Kidney (tissue), 14 donors: ENCODE measurements around the gene RYR2. TPM values are rescaled to one million over a fixed set of nuclear protein-coding genes. Genes with fewer than 3 reads are reported as not detected.

Source experiments
- DNase-seq, 5 donors: peaks; one replicate each; pipeline ENCODE4 v3.0.0-alpha.2; 2013 to 2020
- FAIRE-seq: peaks from 2 replicates; lab custom pipeline; 2012; peaks lifted over from hg19 to GRCh38; lab: Jason Lieb, UNC
- H3K27ac ChIP-seq, 2 donors: one replicate each; pipeline ENCODE4 v1.7.0; 2013; ENCODE audit warnings: low read depth in 2 of 2, low read length in 2 of 2, inconsistent platforms in 1 of 2
- H3K27me3 ChIP-seq: one replicate; pipeline ENCODE4 v1.7.1; 2013; ENCODE audit warnings: low read length, inconsistent platforms; ENCODE audit not compliant: control insufficient read depth, insufficient read depth
- H3K36me3 ChIP-seq, 3 donors: one replicate each; pipeline versions ENCODE4 v1.7.0 to v1.7.1; 2013; ENCODE audit warnings: low read length in 3 of 3, control low read depth in 1 of 3, inconsistent platforms in 1 of 3; ENCODE audit not compliant: insufficient read depth in 3 of 3, control insufficient read depth in 2 of 3
- H3K4me1 ChIP-seq, 3 donors: one replicate each; pipeline versions ENCODE4 v1.7.0 to v1.7.1; 2013; ENCODE audit warnings: low read length in 3 of 3, inconsistent platforms in 1 of 3, low read depth in 1 of 3; ENCODE audit not compliant: control insufficient read depth in 2 of 3, insufficient read depth in 2 of 3
- H3K4me3 ChIP-seq, 3 donors: one replicate each; pipeline versions ENCODE4 v1.7.0 to v1.8.1; 2013; ENCODE audit warnings: low read length in 3 of 3, control low read depth in 1 of 3, inconsistent platforms in 1 of 3
- H3K9ac ChIP-seq, 3 donors: one replicate each; pipeline versions ENCODE4 v1.7.0 to v1.7.1; 2013; ENCODE audit warnings: low read length in 3 of 3, control low read depth in 1 of 3, inconsistent platforms in 1 of 3
- H3K9me3 ChIP-seq, 3 donors: one replicate each; pipeline versions ENCODE4 v1.7.0 to v1.7.1; 2013; ENCODE audit warnings: low read length in 3 of 3, control low read depth in 1 of 3, inconsistent platforms in 1 of 3; ENCODE audit not compliant: control insufficient read depth in 2 of 3, insufficient read depth in 1 of 3
- CTCF ChIP-seq: IDR thresholded peaks from 3 replicates; pipeline ENCODE4 v1.5.1; 2012; ENCODE audit warnings: mild to moderate bottlenecking, moderate library complexity, borderline replicate concordance; ENCODE audit not compliant: insufficient read depth; ENCODE audit errors: extremely low read depth
- intact Hi-C: fragments of 100-400 bp; cut with DNase I; formaldehyde crosslinking; loops from one replicate; pipeline ENCODE4 v1.11.1; 2022
- polyA plus RNA-seq: library from polyadenylated mRNA; stranded (reverse); fragments of 350-450 nt; fragmentation: Illumina TruSeq; extraction: RNeasy Lipid Tissue Mini Kit (QIAGEN cat#74804); gene quantifications from one replicate; pipeline ENCODE4 v1.2.3, GENCODE V29; 2014; ENCODE audit warnings: low read depth, low replicate concordance; ENCODE audit not compliant: insufficient read depth
- total RNA-seq: library from RNA; stranded (reverse); fragmentation: NEBNext Ultra II Directional; extraction: Animal tissue kit (Norgen Biotek cat#: 25700); gene quantifications from one replicate; pipeline ENCODE4 v1.2.1, GENCODE V29; 2021
- donor health status: control.
- donor health status: control.
- donor health status: control.
- donor health status: control.
- donor health status: control.
- donor health status: DM: yes; HTN: yes; CAD: no.
- donor health status: Normal renal cell carcinoma (clear cell type).

Gene RYR2
- total and polyA plus RNA-seq, 2 donors from 2014 or later = 0.28 to 0.60 TPM

GRCh38 chr1:237247442-237247841 lies 205.5 kb downstream of the RYR2 start:
- no peak for TF ChIP-seq CTCF
- DNase-seq = no peak
- no peak for FAIRE-seq
- intact Hi-C loops = no loop called here
- no peak overlapping the region for H3K4me3 ChIP-seq
- H3K4me1 ChIP-seq = no peaks in the 10 kb centered on the region
- no peaks in the 10 kb centered on the region for H3K9me3 ChIP-seq
- no peaks in the 10 kb centered on the region for H3K36me3 ChIP-seq
- H3K9ac ChIP-seq = no peak overlapping the region
- no peak overlapping the region for H3K27ac ChIP-seq
- no peaks in the 10 kb centered on the region for H3K27me3 ChIP-seq

GRCh38 chr1:237249120-237249519 lies 207.1 kb downstream of the RYR2 start:
- Histone ChIP-seq H3K27ac (no peak overlapping the region), H3K4me1 (no peaks in the 10 kb centered on the region), H3K9ac (no peak overlapping the region), H3K27me3 (no peaks in the 10 kb centered on the region), H3K9me3 (no peaks in the 10 kb centered on the region), H3K36me3 (no peaks in the 10 kb centered on the region), H3K4me3 (no peak overlapping the region)
- DNase-seq = no peak
- TF ChIP-seq CTCF = no peak
- intact Hi-C loops = no loop called here
- no peak for FAIRE-seq

GRCh38 chr1:237250055-237250454 lies 208.1 kb downstream of the RYR2 start:
- intact Hi-C loops = no loop called here
- Histone ChIP-seq H3K4me3 (no peak overlapping the region), H3K27me3 (no peaks in the 10 kb centered on the region), H3K4me1 (no peaks in the 10 kb centered on the region), H3K9me3 (no peaks in the 10 kb centered on the region), H3K36me3 (no peaks in the 10 kb centered on the region), H3K27ac (no peak overlapping the region), H3K9ac (no peak overlapping the region)
- no peak for DNase-seq
- no peak for TF ChIP-seq CTCF
- FAIRE-seq = no peak

GRCh38 chr1:237255071-237255470 lies 213.1 kb downstream of the RYR2 start:
- Histone ChIP-seq H3K4me3 (no peak overlapping the region), H3K36me3 (no peaks in the 10 kb centered on the region), H3K27ac (no peak overlapping the region), H3K9me3 (no peaks in the 10 kb centered on the region), H3K27me3 (no peaks in the 10 kb centered on the region), H3K4me1 (no peaks in the 10 kb centered on the region), H3K9ac (no peak overlapping the region)
- FAIRE-seq (no peak), DNase-seq (no peak)
- TF ChIP-seq CTCF = no peak
- intact Hi-C loops = no loop called here
